CD4-positive, alpha-beta T cell treated with Interleukin-21 for 1 hour (primary cell): Measurements from ENCODE around the gene RBM44.
A peak's percentile ranks its signal among the peaks of the same experiment; 100 is the strongest.
"Not testable (repeated sequence)": the region's sequence is repeated elsewhere in the genome, so short reads cannot be mapped to it uniquely, and the experiment has no call there.

Experiments
- DNase-seq: peaks from one replicate; pipeline ENCODE4 v3.0.0-alpha.2; 2020

The RBM44 gene

GRCh38 chr2:237783678-237784077, 14.9 kb upstream of the RBM44 start:
- DNase-seq: not testable (repeated sequence)

GRCh38 chr2:237786936-237787335, 11.6 kb upstream of the RBM44 start:
- DNase-seq: no peak

GRCh38 chr2:237790353-237790752, 8.2 kb upstream of the RBM44 start:
- DNase-seq: no peak

- no peak for DNase-seq
Observed at GRCh38 chr2:237791977-237792727, 6.4 kb upstream of the RBM44 start.

- DNase-seq: no peak
Observed at GRCh38 chr2:237797253-237797652, 1.3 kb upstream of the RBM44 start.

GRCh38 chr2:237799060-237799428, 465 bp downstream of the RBM44 start:
- DNase-seq: no peak

- no peak for DNase-seq
Observed at GRCh38 chr2:237801466-237801865, 2.9 kb downstream of the RBM44 start.

GRCh38 chr2:237806334-237806733, 7.8 kb downstream of the RBM44 start:
- DNase-seq: no peak

GRCh38 chr2:237815637-237816036, 17.1 kb downstream of the RBM44 start:
- DNase-seq: no peak

- no peak for DNase-seq
Observed at GRCh38 chr2:237816531-237816930, 18.0 kb downstream of the RBM44 start.

- DNase-seq: no peak
Observed at GRCh38 chr2:237818066-237818473, 19.5 kb downstream of the RBM44 start.

- no peak for DNase-seq
Observed at GRCh38 chr2:237819231-237819630, 20.7 kb downstream of the RBM44 start.

GRCh38 chr2:237820421-237820820, 21.8 kb downstream of the RBM44 start:
- DNase-seq: no peak

GRCh38 chr2:237823544-237823943, 25.0 kb downstream of the RBM44 start:
- no peak for DNase-seq

GRCh38 chr2:237824085-237824484, 25.5 kb downstream of the RBM44 start:
- no peak for DNase-seq

- no peak for DNase-seq
Observed at GRCh38 chr2:237827421-237827987, 28.9 kb downstream of the RBM44 start.

- no peak for DNase-seq
Observed at GRCh38 chr2:237830522-237830921, 31.9 kb downstream of the RBM44 start.

GRCh38 chr2:237833546-237833945, 35.0 kb downstream of the RBM44 start:
- no peak for DNase-seq

GRCh38 chr2:237835372-237835771, 36.8 kb downstream of the RBM44 start:
- DNase-seq: no peak

GRCh38 chr2:237841051-237841450, 42.5 kb downstream of the RBM44 start:
- no peak for DNase-seq

- DNase-seq: not testable (repeated sequence)
Observed at GRCh38 chr2:237848940-237849339, 50.4 kb downstream of the RBM44 start.

- DNase-seq: no peak
Observed at GRCh38 chr2:237854295-237854694, 55.7 kb downstream of the RBM44 start.

- DNase-seq: no peak
Observed at GRCh38 chr2:237857791-237858190, 59.2 kb downstream of the RBM44 start.

GRCh38 chr2:237858294-237859081, 59.9 kb downstream of the RBM44 start:
- DNase-seq: peak; percentile 55
